ENCODE data around the gene MAP2K3.

- TF ChIP-seq CTCF (IDR thresholded peaks at IDR 0.05) = no peak
- no peak for TF ChIP-seq ZBTB43 (CRISPR knock-in tag; IDR thresholded peaks at IDR 0.05)
- no peak for TF ChIP-seq ETV6 (CRISPR knock-in tag; IDR thresholded peaks at IDR 0.05)
- no peak for TF ChIP-seq SP1 (CRISPR knock-in tag; conservative IDR thresholded peaks at IDR 0.05)
- TF ChIP-seq E2F5 (CRISPR knock-in tag; IDR thresholded peaks at IDR 0.05) = no peak
- no peak for TF ChIP-seq ATF2 (CRISPR knock-in tag; IDR thresholded peaks at IDR 0.05; ENCODE audit: borderline replicate concordance, low read depth)
- no peak for TF ChIP-seq ATF3 (CRISPR knock-in tag; conservative IDR thresholded peaks at IDR 0.05)
- no peak for TF ChIP-seq IRF2 (CRISPR knock-in tag; IDR thresholded peaks at IDR 0.05; ENCODE audit: borderline replicate concordance, low read depth)
- no peak for TF ChIP-seq CREB1 (CRISPR knock-in tag; IDR thresholded peaks at IDR 0.05)
- no peak for TF ChIP-seq NR2C2 (CRISPR knock-in tag; IDR thresholded peaks at IDR 0.05)
- no peak for TF ChIP-seq SOX15 (CRISPR knock-in tag; IDR thresholded peaks at IDR 0.05)
- TF ChIP-seq ELF4 (CRISPR knock-in tag; IDR thresholded peaks at IDR 0.05; ENCODE audit: low read depth) = no peak
- TF ChIP-seq HMGXB4 (CRISPR knock-in tag; IDR thresholded peaks at IDR 0.05) = no peak
- TF ChIP-seq ZNF232 (CRISPR knock-in tag; IDR thresholded peaks at IDR 0.05) = no peak
Measured at GRCh38 chr17:21286066-21286770, 1.7 kb downstream of the MAP2K3 start.

Measured in WTC11 (cell line).